ENCODE measurements around the gene TBC1D23.

DNA sequence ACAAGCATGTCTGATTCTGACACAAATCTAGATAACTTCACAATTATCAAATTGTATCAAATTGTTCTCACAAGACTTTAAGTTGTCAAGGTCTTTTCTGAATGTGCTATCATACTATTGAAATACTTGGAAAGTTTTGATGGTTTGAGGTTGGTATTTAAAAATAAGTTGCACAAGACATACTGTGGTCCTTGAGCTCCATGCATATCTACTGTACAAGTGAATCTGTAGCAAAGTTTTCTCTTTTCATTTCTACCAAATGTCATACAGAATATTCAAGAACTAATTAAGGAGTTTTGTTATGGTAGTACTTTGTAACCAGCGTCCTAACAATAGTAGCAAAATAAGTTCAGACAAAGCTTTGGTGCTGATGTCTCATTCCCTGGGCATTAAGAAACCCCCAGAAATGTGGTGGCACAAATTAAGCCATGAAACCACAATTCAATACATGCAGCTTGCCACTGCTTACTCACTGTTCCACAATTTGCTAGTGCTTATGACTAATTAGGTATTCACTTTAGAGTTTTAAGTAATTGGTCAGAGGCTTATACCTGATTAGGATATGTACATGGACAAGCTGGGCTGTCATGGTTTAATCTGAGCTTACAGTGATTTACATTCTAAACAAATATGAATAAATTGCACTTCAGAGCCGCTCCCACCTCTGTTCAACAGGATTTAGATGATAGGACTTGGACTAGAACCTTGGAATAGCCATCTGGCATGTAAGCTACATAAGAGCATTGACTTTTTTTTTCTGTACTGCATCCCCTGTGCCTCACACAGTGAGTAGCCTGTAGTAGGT is 8.8 kb downstream of the TBC1D23 start:
- TF ChIP-seq, protein P1, sequence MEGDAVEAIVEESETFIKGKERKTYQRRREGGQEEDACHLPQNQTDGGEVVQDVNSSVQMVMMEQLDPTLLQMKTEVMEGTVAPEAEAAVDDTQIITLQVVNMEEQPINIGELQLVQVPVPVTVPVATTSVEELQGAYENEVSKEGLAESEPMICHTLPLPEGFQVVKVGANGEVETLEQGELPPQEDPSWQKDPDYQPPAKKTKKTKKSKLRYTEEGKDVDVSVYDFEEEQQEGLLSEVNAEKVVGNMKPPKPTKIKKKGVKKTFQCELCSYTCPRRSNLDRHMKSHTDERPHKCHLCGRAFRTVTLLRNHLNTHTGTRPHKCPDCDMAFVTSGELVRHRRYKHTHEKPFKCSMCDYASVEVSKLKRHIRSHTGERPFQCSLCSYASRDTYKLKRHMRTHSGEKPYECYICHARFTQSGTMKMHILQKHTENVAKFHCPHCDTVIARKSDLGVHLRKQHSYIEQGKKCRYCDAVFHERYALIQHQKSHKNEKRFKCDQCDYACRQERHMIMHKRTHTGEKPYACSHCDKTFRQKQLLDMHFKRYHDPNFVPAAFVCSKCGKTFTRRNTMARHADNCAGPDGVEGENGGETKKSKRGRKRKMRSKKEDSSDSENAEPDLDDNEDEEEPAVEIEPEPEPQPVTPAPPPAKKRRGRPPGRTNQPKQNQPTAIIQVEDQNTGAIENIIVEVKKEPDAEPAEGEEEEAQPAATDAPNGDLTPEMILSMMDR (IDR thresholded peaks at IDR 0.05): no peak
- TF ChIP-seq POLR2AphosphoS5 (IDR thresholded peaks at IDR 0.05) (no peak), POLR2A (IDR thresholded peaks at IDR 0.05) (no peak)

Data from transverse colon (tissue), 4 donors.